22Rv1 (cell line): ENCODE data around the gene KLK8.

ENCODE experiments used
- H3K27ac ChIP-seq: fragments of 450-650 bp; 2 replicates; pipeline ENCODE4 v1.5.1; 2017
- CTCF ChIP-seq: fragments of 450-650 bp; IDR thresholded peaks from 2 replicates; pipeline ENCODE4 v1.5.1; 2017; ENCODE audit warnings: mild to moderate bottlenecking
- ZFX ChIP-seq: fragments of 450-650 bp; IDR thresholded peaks from 2 replicates; pipeline ENCODE4 v1.6.1; 2017; ENCODE audit warnings: antibody characterized with exemption, borderline replicate concordance

KLK8 gene

GRCh38 chr19:51018745-51019543, 17.5 kb upstream of the KLK8 start:
- TF ChIP-seq ZFX (no peak), CTCF (no peak)
- H3K27ac ChIP-seq, result no peak overlapping the region

- TF ChIP-seq ZFX (no peak), CTCF (peak; percentile 96)
- no peak overlapping the region for H3K27ac ChIP-seq
These were observed 15.6 kb upstream of the KLK8 start for GRCh38 chr19:51016798-51017683.

- no peak overlapping the region for H3K27ac ChIP-seq
- TF ChIP-seq CTCF (no peak), ZFX (no peak)
These were observed 14.4 kb upstream of the KLK8 start for GRCh38 chr19:51015691-51016267.

- no peak overlapping the region for H3K27ac ChIP-seq
- no peak for TF ChIP-seq CTCF
These were observed 12.8 kb upstream of the KLK8 start for GRCh38 chr19:51014242-51014641.

GRCh38 chr19:51012661-51013190, 11.3 kb upstream of the KLK8 start:
- TF ChIP-seq ZFX, result no peak
- TF ChIP-seq CTCF, result no peak
- no peak overlapping the region for H3K27ac ChIP-seq

- TF ChIP-seq CTCF, result no peak
- no peak for TF ChIP-seq ZFX
These were observed 8.8 kb upstream of the KLK8 start for GRCh38 chr19:51010066-51010795.

More at GRCh38 chr19:51010066-51010795, 8.8 kb upstream of the KLK8 start:
- no peak overlapping the region for H3K27ac ChIP-seq
